Mucosa of rectum (tissue), 2 donors: ENCODE measurements around the gene CASP3.

Source experiments
- H3K27ac ChIP-seq, 2 donors: one replicate each; pipeline ENCODE4 v1.7.0; 2013; ENCODE audit warnings: inconsistent platforms in 2 of 2, low read depth in 2 of 2, low read length in 2 of 2
- H3K27me3 ChIP-seq, 2 donors: one replicate each; pipeline ENCODE4 v1.7.0; 2013; ENCODE audit warnings: low read length in 2 of 2; ENCODE audit not compliant: control insufficient read depth in 2 of 2, insufficient read depth in 2 of 2
- H3K36me3 ChIP-seq, 2 donors: one replicate each; pipeline ENCODE4 v1.7.0; 2013; ENCODE audit warnings: low read length in 2 of 2; ENCODE audit not compliant: control insufficient read depth in 2 of 2, insufficient read depth in 2 of 2
- H3K4me1 ChIP-seq, 2 donors: one replicate each; pipeline ENCODE4 v1.7.0; 2013; ENCODE audit warnings: low read length in 2 of 2, mild to moderate bottlenecking in 1 of 2; ENCODE audit not compliant: control insufficient read depth in 2 of 2, insufficient read depth in 2 of 2
- H3K4me3 ChIP-seq, 2 donors: one replicate each; pipeline ENCODE4 v1.7.0; 2013; ENCODE audit warnings: low read length in 2 of 2
- H3K9ac ChIP-seq, 2 donors: one replicate each; pipeline ENCODE4 v1.7.0; 2013; ENCODE audit warnings: low read length in 2 of 2, low read depth in 1 of 2, mild to moderate bottlenecking in 1 of 2
- H3K9me3 ChIP-seq, 2 donors: one replicate each; pipeline ENCODE4 v1.7.0; 2013; ENCODE audit warnings: low read length in 2 of 2; ENCODE audit not compliant: control insufficient read depth in 2 of 2
- donor health status: healthy.
- donor health status: Normal muscosa, but diverticular disease.

The CASP3 gene

GRCh38 chr4:184649971-184650855 is 966 bp upstream of the CASP3 start:
- Histone ChIP-seq H3K9me3 (no peaks in the 10 kb centered on the region), H3K4me3 (peak overlapping the region; percentile 86 to 98), H3K27ac (peak overlapping the region; percentile 86 to 96), H3K9ac (peak overlapping the region; percentile 82 to 96), H3K4me1 (peaks cover 26 to 38% of the 10 kb centered on the region in 2 donors), H3K36me3 (peaks cover 0 to 4% of the 10 kb centered on the region in 2 donors), H3K27me3 (no peaks in the 10 kb centered on the region)

- no peaks in the 10 kb centered on the region for H3K27me3 ChIP-seq
- H3K36me3 ChIP-seq = peaks cover 0 to 7% of the 10 kb centered on the region in 2 donors
- H3K9ac ChIP-seq = peak overlapping the region; percentile 86 to 97
- peak overlapping the region; percentile 96 to 97 for H3K27ac ChIP-seq
- H3K9me3 ChIP-seq = no peaks in the 10 kb centered on the region
- H3K4me1 ChIP-seq = peaks cover 31 to 38% of the 10 kb centered on the region in 2 donors
- H3K4me3 ChIP-seq = peak overlapping the region; percentile 70 to 95
Observed at GRCh38 chr4:184648313-184649025, 778 bp downstream of the CASP3 start.

- H3K36me3 ChIP-seq = peaks cover 0 to 5% of the 10 kb centered on the region in 2 donors
- H3K27me3 ChIP-seq = no peaks in the 10 kb centered on the region
- peak overlapping the region; percentile 96 to 97 for H3K27ac ChIP-seq
- peak overlapping the region; percentile 86 to 97 for H3K9ac ChIP-seq
- H3K9me3 ChIP-seq = no peaks in the 10 kb centered on the region
- H3K4me1 ChIP-seq = peaks cover 31 to 38% of the 10 kb centered on the region in 2 donors
- H3K4me3 ChIP-seq = peak overlapping the region; percentile 70 to 95
Observed at GRCh38 chr4:184648054-184648312, 1.3 kb downstream of the CASP3 start.

GRCh38 chr4:184647266-184648053 is 1.8 kb downstream of the CASP3 start:
- Histone ChIP-seq H3K9me3 (no peaks in the 10 kb centered on the region), H3K36me3 (peaks cover 0 to 5% of the 10 kb centered on the region in 2 donors), H3K4me3 (peak overlapping the region; percentile 70 to 95), H3K9ac (peak overlapping the region; percentile 86 to 97), H3K27ac (peak overlapping the region; percentile 96 to 97), H3K27me3 (no peaks in the 10 kb centered on the region), H3K4me1 (peaks cover 31 to 38% of the 10 kb centered on the region in 2 donors)

- Histone ChIP-seq H3K9ac (peak overlapping the region in 1 of 2 donors; percentile 11), H3K36me3 (peaks cover 0 to 5% of the 10 kb centered on the region in 2 donors), H3K27ac (peak overlapping the region; percentile 16 to 34), H3K4me3 (peak overlapping the region in 1 of 2 donors; percentile 95), H3K4me1 (peaks cover 31 to 38% of the 10 kb centered on the region in 2 donors), H3K9me3 (no peaks in the 10 kb centered on the region), H3K27me3 (no peaks in the 10 kb centered on the region)
Observed at GRCh38 chr4:184645904-184646610, 3.2 kb downstream of the CASP3 start.

DNA sequence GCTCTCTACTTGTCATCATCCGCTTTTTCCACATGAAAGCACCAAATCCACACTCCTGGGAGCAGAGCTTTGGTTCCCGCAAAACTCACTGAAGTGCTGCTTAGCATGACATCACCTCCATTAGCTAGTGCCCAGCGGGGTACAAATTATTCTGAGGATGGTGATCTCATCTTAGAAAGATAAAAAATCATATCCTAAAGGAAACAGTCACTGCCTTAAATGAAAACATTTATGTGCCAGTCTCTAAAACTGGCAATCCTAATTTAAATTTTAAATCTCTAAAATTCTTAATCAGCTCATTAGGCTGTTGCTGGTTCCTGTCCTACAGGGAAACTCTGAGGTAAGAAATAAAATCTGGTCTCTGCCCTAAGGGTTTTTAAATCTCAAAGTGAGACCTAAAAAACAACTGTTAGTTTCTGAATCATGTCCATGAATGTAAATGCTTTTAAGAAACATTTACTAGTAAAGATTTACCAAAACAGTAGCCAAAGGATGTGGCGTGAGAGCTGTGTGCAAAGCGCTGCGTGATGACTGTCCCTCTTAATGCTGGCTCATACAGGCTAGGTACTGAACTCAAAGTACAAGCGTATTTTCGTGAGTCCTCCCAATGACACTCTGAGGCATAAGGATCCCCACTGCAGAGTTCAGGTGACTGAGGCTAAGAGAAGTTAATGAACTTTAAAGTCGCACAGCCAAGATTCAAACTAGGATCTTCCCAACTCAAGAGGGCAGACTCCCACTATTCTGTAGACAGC is 4.5 kb downstream of the CASP3 start:
- Histone ChIP-seq H3K27ac (no peak overlapping the region), H3K36me3 (peaks cover 4 to 9% of the 10 kb centered on the region in 2 donors), H3K4me3 (no peak overlapping the region), H3K9ac (no peak overlapping the region), H3K9me3 (no peaks in the 10 kb centered on the region), H3K4me1 (peaks cover 22 to 32% of the 10 kb centered on the region in 2 donors), H3K27me3 (no peaks in the 10 kb centered on the region)

DNA sequence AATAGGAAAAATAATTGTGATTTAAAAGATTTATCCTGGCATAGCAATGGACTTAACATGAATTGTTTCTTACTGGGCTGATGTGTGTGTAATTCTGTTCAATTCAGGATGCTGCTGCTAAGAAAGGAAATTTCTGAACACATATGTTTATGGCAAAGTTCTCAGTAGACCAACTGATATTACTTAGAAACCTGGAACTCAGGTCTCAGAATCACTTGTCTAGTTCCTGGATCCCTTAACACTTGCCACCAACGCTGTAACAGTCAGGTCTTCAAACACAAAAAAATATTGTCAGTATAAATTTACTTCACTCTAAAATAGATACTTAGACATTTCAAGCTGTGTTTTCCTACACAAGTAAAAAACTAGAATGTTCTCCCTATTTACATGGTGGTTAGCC is 5.5 kb downstream of the CASP3 start:
- H3K4me1 ChIP-seq = peaks cover 22 to 32% of the 10 kb centered on the region in 2 donors
- no peaks in the 10 kb centered on the region for H3K9me3 ChIP-seq
- no peak overlapping the region for H3K9ac ChIP-seq
- H3K27me3 ChIP-seq = no peaks in the 10 kb centered on the region
- no peak overlapping the region for H3K4me3 ChIP-seq
- no peak overlapping the region for H3K27ac ChIP-seq
- peaks cover 4 to 9% of the 10 kb centered on the region in 2 donors for H3K36me3 ChIP-seq

DNA sequence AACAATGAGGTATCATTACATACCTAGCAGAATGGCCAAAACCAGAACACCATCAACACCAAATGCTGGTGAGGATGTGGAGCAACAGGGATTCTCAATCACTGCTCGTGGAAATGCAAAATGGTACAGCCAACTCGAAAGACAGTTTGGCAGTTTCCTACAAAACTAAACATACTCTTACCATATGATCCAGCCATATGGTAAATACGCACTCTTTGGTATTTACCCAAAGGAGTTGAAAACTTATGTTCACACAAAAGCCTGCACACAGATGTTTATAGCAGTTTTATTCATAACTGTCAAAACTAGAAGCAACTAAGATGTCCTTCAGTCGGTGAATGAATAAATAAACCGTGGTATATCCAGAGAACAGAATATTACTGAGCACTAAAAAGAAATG is 7.8 kb downstream of the CASP3 start:
- Histone ChIP-seq H3K27me3 (no peaks in the 10 kb centered on the region), H3K4me3 (no peak overlapping the region), H3K9ac (no peak overlapping the region), H3K27ac (no peak overlapping the region), H3K36me3 (peaks cover 21 to 25% of the 10 kb centered on the region in 2 donors), H3K4me1 (peaks cover 11 to 12% of the 10 kb centered on the region in 2 donors), H3K9me3 (no peaks in the 10 kb centered on the region)

DNA sequence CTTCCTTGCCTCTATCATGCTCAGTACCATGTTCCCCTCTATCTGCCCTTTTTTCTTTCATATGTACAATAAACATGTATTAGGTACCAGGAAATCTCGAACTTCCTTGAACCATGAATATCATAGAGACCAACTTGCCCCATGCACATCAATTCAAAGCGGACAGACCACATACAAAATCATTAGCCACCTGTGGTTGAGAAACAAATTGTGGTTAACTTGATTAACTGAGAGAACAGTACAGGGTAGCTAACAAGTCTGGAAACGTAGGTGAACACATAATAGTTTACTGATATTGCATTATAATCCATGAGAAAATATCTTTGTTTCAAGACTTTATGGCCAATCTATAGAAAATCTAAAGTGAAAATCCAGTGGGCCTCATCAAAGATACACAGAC is 8.2 kb downstream of the CASP3 start:
- Histone ChIP-seq H3K27ac (no peak overlapping the region), H3K36me3 (peaks cover 26 to 28% of the 10 kb centered on the region in 2 donors), H3K9ac (no peak overlapping the region), H3K9me3 (no peaks in the 10 kb centered on the region), H3K4me1 (peaks cover 7 to 12% of the 10 kb centered on the region in 2 donors), H3K27me3 (no peaks in the 10 kb centered on the region), H3K4me3 (no peak overlapping the region)
